ENCODE data around the gene IL1RAP.

GRCh38 chr3:190596349-190597285 lies 82.7 kb downstream of the IL1RAP start:
- TF ChIP-seq CTCF (IDR thresholded peaks at IDR 0.05) (no peak), POLR2A (IDR thresholded peaks at IDR 0.05) (no peak)

All from body of pancreas (tissue), 4 donors.